K562 (cell line): ENCODE results near the gene GZF1. TPM values are rescaled to one million over a fixed set of nuclear protein-coding genes. Genes with fewer than 3 reads are reported as not detected.

Experiments
- ATAC-seq: fragments of 200-7000 bp; cut with Tn5 transposase; 3 replicates; pipeline ENCODE4 v1.9.1; 2020; ENCODE audit warnings: moderate library complexity
- BruUV-seq: library from RNA; stranded (reverse); fragments of 400-500 nt; replicated peaks from 2 replicates; lab custom pipeline; 2021; lab: Mats Ljungman, UMichigan
- CTCF ChIA-PET: fragments of 300-600 bp; formaldehyde crosslinking; extraction: SDS; loops from one replicate; lab custom pipeline; 2021; ENCODE audit warnings: low intra/inter-chr PET ratio; lab: Yijun Ruan, JAX
- POLR2A ChIA-PET: fragments of 300-600, 350-650 bp; sonication (Branson Sonifier 250); formaldehyde crosslinking; extraction: SDS; loops from one replicate; lab custom pipeline; 2021; ENCODE audit warnings: antibody characterized with exemption, inconsistent platforms; lab: Yijun Ruan, JAX
- DNase-seq, 4 experiments: peaks; one replicate each; pipeline versions ENCODE4 v3.0.0 to v3.0.0-alpha.2; 2011 to 2018; ENCODE audit warnings: low spot score in 3 of 4, mixed read lengths in 3 of 4; ENCODE audit errors: extremely low read depth in 1 of 4
- FAIRE-seq: peaks from 2 replicates; lab custom pipeline; 2011; peaks lifted over from hg19 to GRCh38; lab: Jason Lieb, UNC
- H2AFZ ChIP-seq: 2 replicates; pipeline ENCODE4 v1.6.0; 2011; ENCODE audit warnings: low read depth, low read length, control low read depth, inconsistent platforms
- H3K27ac ChIP-seq: fragments of 200-600 bp; 3 replicates; pipeline ENCODE4 v1.8.0; 2011; ENCODE audit warnings: low read depth, mild to moderate bottlenecking, control low read depth, inconsistent platforms, low read length, moderate library complexity, mixed read lengths; ENCODE audit errors: extremely low read depth
- H3K27me3 ChIP-seq, 2 experiments: fragments of 300-600 bp in 1 of 2; 2 replicates in 1 of 2; 3 replicates in 1 of 2; pipeline versions ENCODE4 v1.6.0 to v1.8.0; 2011; ENCODE audit warnings: inconsistent platforms in 2 of 2, low read length in 2 of 2, mild to moderate bottlenecking in 1 of 2, mixed read lengths in 1 of 2, moderate library complexity in 1 of 2; ENCODE audit not compliant: control insufficient read depth in 2 of 2, insufficient read depth in 2 of 2
- H3K36me3 ChIP-seq: fragments of 300-600 bp; 3 replicates; pipeline ENCODE4 v1.8.0; 2011; ENCODE audit warnings: mild to moderate bottlenecking, low read length, inconsistent platforms; ENCODE audit not compliant: control insufficient read depth, insufficient read depth
- H3K4me1 ChIP-seq, 2 experiments: fragments of 200-600 bp in 1 of 2; replicated peaks in 1 of 2; 2 replicates in 1 of 2; 3 replicates in 1 of 2; pipeline versions ENCODE4 v1.5.1 to v1.8.0; 2011; ENCODE audit warnings: inconsistent platforms in 2 of 2, low read length in 2 of 2, mild to moderate bottlenecking in 1 of 2, mixed read lengths in 1 of 2, moderate library complexity in 1 of 2; ENCODE audit not compliant: control insufficient read depth in 2 of 2, insufficient read depth in 2 of 2
- H3K4me2 ChIP-seq: 2 replicates; pipeline ENCODE4 v1.6.1; 2011; ENCODE audit warnings: low read length, control low read depth, inconsistent platforms, mixed read lengths; ENCODE audit not compliant: insufficient read depth
- H3K4me3 ChIP-seq: fragments of 200-600 bp; sonication (generic), shearing (Covaris generic); 2 replicates; pipeline ENCODE4 v1.5.1; 2016; ENCODE audit warnings: control low read depth, inconsistent platforms
- H3K79me2 ChIP-seq: fragments of 200-600 bp; 3 replicates; pipeline ENCODE4 v1.8.0; 2011; ENCODE audit warnings: low read length, inconsistent platforms; ENCODE audit not compliant: control insufficient read depth, insufficient read depth
- H3K9ac ChIP-seq, 2 experiments: 2 replicates each; pipeline versions ENCODE4 v1.6.0 to v1.6.1; 2011; ENCODE audit warnings: low read depth in 2 of 2, low read length in 2 of 2, control low read depth in 1 of 2, inconsistent platforms in 1 of 2, mild to moderate bottlenecking in 1 of 2, mixed read lengths in 1 of 2; ENCODE audit not compliant: insufficient read depth in 1 of 2
- H3K9me1 ChIP-seq: one replicate; pipeline ENCODE4 v1.6.0; 2011; ENCODE audit warnings: inconsistent platforms, mild to moderate bottlenecking, low read length, moderate library complexity; ENCODE audit not compliant: control insufficient read depth, insufficient read depth
- H3K9me3 ChIP-seq: replicated peaks from 2 replicates; pipeline ENCODE4 v1.5.1; 2011; ENCODE audit warnings: low read depth, low read length, inconsistent platforms; ENCODE audit not compliant: control insufficient read depth, insufficient read depth
- H4K20me1 ChIP-seq: replicated peaks from 2 replicates; pipeline ENCODE4 v1.6.1; 2011; ENCODE audit warnings: low read length, inconsistent platforms, mixed read lengths; ENCODE audit not compliant: control insufficient read depth, insufficient read depth
- CHD1 ChIP-seq: fragments of 200-600 bp; sonication (generic); IDR thresholded peaks from one replicate; pipeline ENCODE4 v1.6.1; 2012; ENCODE audit warnings: mild to moderate bottlenecking, moderate library complexity, low read length, inconsistent platforms
- DDX20 ChIP-seq: fragments of 450-650 bp; IDR thresholded peaks from 2 replicates; pipeline ENCODE4 v1.6.1; 2016; ENCODE audit warnings: missing genetic modification characterization, low read depth, mild to moderate bottlenecking, missing compliant biosample characterization, moderate library complexity
- E2F3 ChIP-seq: fragments of 250-450 bp; sonication (Bioruptor Pico); IDR thresholded peaks from 2 replicates; pipeline ENCODE4 v1.4.0; 2020; ENCODE audit warnings: mild to moderate bottlenecking
- E2F6 ChIP-seq, 2 experiments: IDR thresholded peaks; 2 replicates each; pipeline ENCODE4 v1.6.1; 2011; ENCODE audit warnings: borderline replicate concordance in 1 of 2, control low read depth in 1 of 2, low read depth in 1 of 2, low read length in 1 of 2, mild to moderate bottlenecking in 1 of 2, mixed read lengths in 1 of 2, moderate library complexity in 1 of 2; ENCODE audit not compliant: insufficient read depth in 1 of 2, insufficient read length in 1 of 2, poor library complexity in 1 of 2, severe bottlenecking in 1 of 2; ENCODE audit errors: extremely low read depth in 1 of 2
- ERF ChIP-seq: fragments of 450-650 bp; formaldehyde crosslinking; IDR thresholded peaks from 2 replicates; pipeline ENCODE4 v1.4.0; 2020; ENCODE audit warnings: mild to moderate bottlenecking, mixed read lengths
- FOXP1 ChIP-seq: sonication (generic); formaldehyde crosslinking; IDR thresholded peaks from 2 replicates; pipeline ENCODE4 v1.8.0; 2022; ENCODE audit warnings: mild to moderate bottlenecking, missing genetic modification reagents
- GABPB2 ChIP-seq: fragments of 250-450 bp; sonication (Bioruptor Pico); conservative IDR thresholded peaks from 2 replicates; pipeline ENCODE4 v1.5.1; 2021; ENCODE audit warnings: mild to moderate bottlenecking
- HDAC6 ChIP-seq: IDR thresholded peaks from 2 replicates; pipeline ENCODE4 v1.6.1; 2012; ENCODE audit warnings: low read depth, mild to moderate bottlenecking, control low read depth, inconsistent platforms, low read length, moderate library complexity
- MYC ChIP-seq, 2 experiments: fragments of 250-450 bp in 1 of 2; sonication (Bioruptor Pico) in 1 of 2; IDR thresholded peaks; 2 replicates each; pipeline versions ENCODE4 v1.5.1 to v1.6.1; 2012 to 2021; ENCODE audit warnings: low read depth in 2 of 2, borderline replicate concordance in 1 of 2, improper control_type of control experiment in 1 of 2, low read length in 1 of 2, mild to moderate bottlenecking in 1 of 2, moderate library complexity in 1 of 2
- TFAM ChIP-seq: fragments of 250-450 bp; sonication (Bioruptor Pico); conservative IDR thresholded peaks from 2 replicates; pipeline ENCODE4 v1.5.0; 2021; ENCODE audit warnings: mild to moderate bottlenecking, moderate library complexity
- VEZF1 ChIP-seq: fragments of 200-800 bp; sonication (Bioruptor generic); IDR thresholded peaks from 2 replicates; pipeline ENCODE4 v1.6.1; 2017; ENCODE audit warnings: missing genetic modification characterization, missing compliant biosample characterization
- ZNF121 ChIP-seq: sonication (generic); formaldehyde crosslinking; conservative IDR thresholded peaks from 2 replicates; pipeline ENCODE4 v1.8.0; 2022; ENCODE audit warnings: missing genetic modification reagents
- ZNF175 ChIP-seq: fragments of 200-800 bp; sonication (Bioruptor generic); IDR thresholded peaks from 2 replicates; pipeline ENCODE4 v1.6.1; 2016; ENCODE audit warnings: low read depth, mild to moderate bottlenecking, missing genetic modification characterization, missing compliant biosample characterization
- ZNF592 ChIP-seq: fragments of 450-650 bp; IDR thresholded peaks from 2 replicates; pipeline ENCODE4 v1.6.1; 2017; ENCODE audit warnings: antibody characterized with exemption, mild to moderate bottlenecking
- ZNF717 ChIP-seq: fragments of 250-450 bp; sonication (Bioruptor Pico); IDR thresholded peaks from 2 replicates; pipeline ENCODE4 v1.5.0; 2021
- WGBS: fragments of 100-300 bp; shearing (Covaris generic); methylation state at CpG from one replicate; pipeline ENCODE4 v1.1.6; 2016; ENCODE audit warnings: low coverage, mixed read lengths; ENCODE audit not compliant: insufficient coverage; ENCODE audit errors: missing lambda C conversion rate; 5-methylcytosine and 5-hydroxymethylcytosine counted together
- in situ Hi-C: fragments of 300-500 bp; cut with MboI; formaldehyde crosslinking; loops from 4 replicates; pipeline ENCODE4 v1.15.0; 2018; ENCODE audit warnings: inconsistent platforms, mixed read lengths
- intact Hi-C: fragments of 100-400 bp; cut with micrococcal nuclease; formaldehyde crosslinking; loops from 2 replicates; pipeline ENCODE4 v1.14.2; 2022
- polyA plus RNA-seq, 8 experiments: library from polyadenylated mRNA; depleted of rRNA in 4 of 8; stranded (reverse) in 5 of 8; unstranded in 3 of 8; fragments of >200 nt; fragmentation: Nextera tagmentation in 2 of 8; fragmentation: Illumina TruSeq in 1 of 8; extraction: Ambion mirVana in 2 of 8; extraction: Trizol in 1 of 8; gene quantifications; 2 replicates each; pipeline versions ENCODE4 v1.2.1 to v1.2.3, GENCODE V29; 2011 to 2014; ENCODE audit warnings: inconsistent platforms in 1 of 8, missing spikeins in 1 of 8
- total RNA-seq, 7 experiments: library from RNA; depleted of rRNA in 6 of 7; stranded (reverse); fragments of >200 nt in 6 of 7; fragmentation: Illumina TruSeq in 2 of 7; extraction: Trizol in 2 of 7; gene quantifications; 2 replicates each; pipeline versions ENCODE4 v1.2.1 to v1.2.3, GENCODE V29; 2011 to 2021; ENCODE audit warnings: low replicate concordance in 1 of 7

The GZF1 gene
- total and polyA plus RNA-seq, 9 of the 15 experiments (the other 6 are each of a cell fraction or from before 2014, with no cell fraction given) = 1.2 to 15.7 (median 7.4) TPM

GRCh38 chr20:23390091-23390774 lies 28.3 kb downstream of the GZF1 start:
- Histone ChIP-seq H3K4me2 (no peak overlapping the region), H4K20me1 (no peaks in the 10 kb centered on the region), H2AFZ (no peak overlapping the region), H3K79me2 (peaks cover 3% of the 10 kb centered on the region; the same call in 2 of the 3 replicates), H3K27ac (no peak overlapping the region), H3K9ac (no peak overlapping the region), H3K36me3 (peaks cover 67% of the 10 kb centered on the region), H3K9me3 (no peaks in the 10 kb centered on the region), H3K4me1 (0 out of 5 replicates have a peak, but pooled peaks cover 0 to 2% of the 10 kb centered on the region in 2 experiments), H3K4me3 (no peak overlapping the region), H3K27me3 (no peaks in the 10 kb centered on the region), H3K9me1 (no peaks in the 10 kb centered on the region)
- DNase-seq (no peak), FAIRE-seq (no peak), ATAC-seq (no peak)
- in situ Hi-C loops = no loop called here
- intact Hi-C loops = no loop called here
- no TSS peak for BruUV-seq
- POLR2A ChIA-PET = interaction anchor here (1.1 to 1.6 kb wide), 3 partner anchors 15 to 33 kb away, joined by 3 to 5 read pairs (median 4); partner anchors contain the start of gene NAPB
- WGBS = 75% methylated on average over 1 of the region's 1 CpG
- CTCF ChIA-PET = no interaction called here
- TF ChIP-seq FOXP1 (CRISPR knock-in tag) (no peak), ZNF175 (CRISPR knock-in tag) (no peak), ZNF121 (CRISPR knock-in tag) (no peak), ZNF592 (no peak), MYC (IDR thresholded peaks at IDR 0.05; ENCODE audit: low read depth, low read length) (no peak), MYC (CRISPR knock-in tag; IDR thresholded peaks at IDR 0.05; ENCODE audit: borderline replicate concordance, low read depth) (no peak), DDX20 (tag) (no peak), E2F6 (IDR thresholded peaks at IDR 0.05; ENCODE audit: borderline replicate concordance in 1 of 2, extremely low read depth in 1 of 2, insufficient read depth in 1 of 2, insufficient read length in 1 of 2, low read depth in 1 of 2, low read length in 1 of 2, poor library complexity in 1 of 2, severe bottlenecking in 1 of 2) (no peak), ZNF717 (CRISPR knock-in tag) (no peak), HDAC6 (no peak), VEZF1 (CRISPR knock-in tag) (no peak), CHD1 (no peak), E2F3 (CRISPR knock-in tag) (no peak), GABPB2 (CRISPR knock-in tag) (no peak), ERF (CRISPR knock-in tag) (no peak), TFAM (CRISPR knock-in tag) (no peak)
